Stimulated activated CD8-positive, alpha-beta memory T cell treated with anti-CD3 and anti-CD28 coated beads, Interleukin-7, amount 100 ng/mL, for 48 hours (primary cell): ENCODE measurements around the gene TANK.
"Not testable (repeated sequence)": the region's sequence is repeated elsewhere in the genome, so short reads cannot be mapped to it uniquely, and the experiment has no call there.

Source experiments
- DNase-seq, 2 donors: peaks; one replicate each; pipeline ENCODE4 v3.0.0-alpha.2; 2020; ENCODE audit warnings: low read depth in 1 of 2; ENCODE audit errors: extremely low read depth in 1 of 2

The TANK gene

GRCh38 chr2:161132384-161132783, 27.8 kb upstream of the TANK start:
- not testable (repeated sequence) for DNase-seq

- no peak for DNase-seq
Observed at GRCh38 chr2:161133366-161133765, 26.9 kb upstream of the TANK start.

- no peak for DNase-seq
Observed at GRCh38 chr2:161134547-161135518, 25.4 kb upstream of the TANK start.

GRCh38 chr2:161135951-161136593, 24.2 kb upstream of the TANK start:
- no peak for DNase-seq

- DNase-seq, result no peak
Observed at GRCh38 chr2:161136696-161137324, 23.4 kb upstream of the TANK start.

GRCh38 chr2:161138429-161138828, 21.8 kb upstream of the TANK start:
- no peak for DNase-seq

- DNase-seq, result no peak
Observed at GRCh38 chr2:161139098-161139987, 20.9 kb upstream of the TANK start.

GRCh38 chr2:161141033-161141432, 19.2 kb upstream of the TANK start:
- DNase-seq, result no peak

GRCh38 chr2:161146209-161146775, 13.9 kb upstream of the TANK start:
- DNase-seq, result no peak

GRCh38 chr2:161146996-161147395, 13.2 kb upstream of the TANK start:
- no peak for DNase-seq

GRCh38 chr2:161147856-161148255, 12.4 kb upstream of the TANK start:
- no peak for DNase-seq

GRCh38 chr2:161150704-161151103, 9.5 kb upstream of the TANK start:
- no peak for DNase-seq

GRCh38 chr2:161152302-161152701, 7.9 kb upstream of the TANK start:
- no peak for DNase-seq

GRCh38 chr2:161158882-161159281, 1.3 kb upstream of the TANK start:
- DNase-seq, result no peak

GRCh38 chr2:161159456-161160225, 587 bp upstream of the TANK start:
- no peak for DNase-seq

- no peak for DNase-seq
Observed at GRCh38 chr2:161161074-161161706, 962 bp downstream of the TANK start.

GRCh38 chr2:161163440-161163839, 3.2 kb downstream of the TANK start:
- DNase-seq, result no peak

GRCh38 chr2:161164161-161164560, 3.9 kb downstream of the TANK start:
- no peak for DNase-seq

- no peak for DNase-seq
Observed at GRCh38 chr2:161165266-161165665, 5.0 kb downstream of the TANK start.
